HK-2 (cell line): ENCODE data around the gene HK1.

Experiments
- DNase-seq: peaks from one replicate; pipeline ENCODE4 v3.0.0-alpha.2; 2018; ENCODE audit not compliant: unreplicated experiment

HK1 gene

DNA sequence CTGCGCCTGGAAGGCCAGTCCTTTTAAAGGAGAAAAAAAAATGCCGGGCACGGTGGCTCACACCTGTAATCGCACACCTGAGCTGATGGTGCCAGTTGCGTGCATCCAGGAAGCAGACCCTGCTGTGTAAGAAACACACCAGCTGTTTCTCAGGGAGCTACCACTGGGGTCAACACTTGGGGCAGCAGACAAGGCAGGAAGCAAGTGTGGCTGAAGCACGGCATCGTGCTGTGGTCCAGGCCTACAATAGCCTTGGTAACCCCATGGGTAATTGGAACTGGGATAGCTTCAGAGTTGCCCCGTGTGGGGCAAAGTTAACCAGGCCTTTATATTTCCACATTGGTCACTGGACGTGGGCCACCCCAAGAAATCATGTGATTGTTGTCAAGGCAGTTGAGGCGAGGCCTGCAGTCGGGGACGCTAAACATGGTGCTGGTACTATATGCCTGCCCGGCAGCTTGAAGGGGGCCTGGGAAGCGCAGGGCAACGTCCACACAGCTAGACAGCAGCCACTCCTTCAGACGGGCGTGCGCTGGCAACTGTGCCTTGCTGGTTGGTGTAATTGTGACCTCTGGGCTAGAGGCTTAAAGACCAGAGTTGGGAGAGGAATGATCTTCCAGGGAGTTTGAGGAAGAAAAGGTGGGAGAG is 140.9 kb downstream of the HK1 start:
- no peak for DNase-seq

DNA sequence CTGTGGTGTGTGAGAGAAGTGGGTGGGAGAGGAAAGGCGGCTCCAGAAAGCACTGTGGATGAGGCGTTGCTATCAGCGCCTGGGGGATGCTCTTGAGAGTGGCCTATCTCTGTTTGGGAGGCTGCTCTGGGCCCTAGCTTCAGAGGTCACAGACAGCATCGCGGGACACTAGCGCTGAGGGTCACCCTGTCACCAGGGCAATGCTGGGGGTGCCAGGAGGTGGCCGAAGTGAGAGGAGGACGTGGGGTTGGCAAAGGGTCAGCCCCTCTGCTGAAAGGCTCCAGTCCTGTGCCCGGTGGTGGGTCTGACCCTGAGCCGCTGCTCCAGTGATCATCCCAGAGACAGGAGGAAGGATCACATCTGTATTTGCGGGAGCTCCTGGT is 141.4 kb downstream of the HK1 start:
- no peak for DNase-seq

DNA sequence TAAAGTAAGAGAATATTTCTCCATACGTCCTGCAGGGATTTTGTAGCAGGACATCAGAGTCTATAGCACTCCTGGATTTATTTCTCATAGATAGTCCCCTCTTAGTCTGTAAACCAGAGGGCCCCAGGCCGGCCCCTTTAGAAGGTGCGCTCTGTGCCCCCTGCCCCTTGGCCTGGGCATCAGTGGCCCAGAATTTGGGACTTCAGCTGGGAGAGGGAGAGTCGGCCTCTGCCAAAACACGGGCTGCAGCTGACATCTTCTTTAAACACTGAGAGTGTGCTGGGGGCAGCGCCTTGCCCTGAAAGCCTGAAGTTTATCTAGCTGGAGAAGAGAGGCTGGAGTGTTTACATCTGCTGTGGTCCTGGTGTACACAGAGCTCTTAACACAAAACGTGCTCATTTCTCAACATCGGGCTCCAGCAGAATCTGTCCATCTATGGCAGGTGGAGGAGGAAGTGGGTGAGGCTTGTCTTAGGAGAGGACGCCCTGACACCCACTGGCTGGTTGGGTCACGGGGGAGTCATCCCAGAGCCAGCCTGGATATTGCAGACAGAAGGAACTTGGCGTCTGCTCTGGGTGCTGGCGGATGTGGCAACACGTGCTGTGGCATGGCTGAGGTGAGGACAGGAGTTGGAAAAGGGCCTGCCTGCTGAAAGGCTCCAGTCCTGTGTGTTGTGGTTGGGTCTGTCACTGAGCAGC is 143.5 kb downstream of the HK1 start:
- no peak for DNase-seq

DNA sequence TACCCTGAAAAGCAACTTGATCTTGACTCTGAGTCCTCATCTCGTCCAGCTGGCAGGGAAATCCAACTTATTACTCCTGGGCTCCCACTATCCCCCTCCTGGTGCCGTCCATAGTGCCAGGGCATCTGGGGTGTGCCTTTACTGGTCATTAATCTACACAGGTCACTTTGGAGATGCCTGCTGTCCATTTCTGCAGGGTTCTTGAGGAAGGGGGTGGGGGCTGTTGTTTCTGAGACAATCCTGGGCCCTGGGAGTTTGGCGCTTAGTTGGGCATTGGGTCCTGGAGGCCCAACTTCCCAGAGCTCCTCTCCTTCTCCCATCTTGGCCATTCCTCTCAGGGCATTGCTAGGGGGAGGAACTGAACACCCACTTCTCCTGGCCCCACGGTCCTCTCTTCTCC is 144.4 kb downstream of the HK1 start:
- no peak for DNase-seq

DNA sequence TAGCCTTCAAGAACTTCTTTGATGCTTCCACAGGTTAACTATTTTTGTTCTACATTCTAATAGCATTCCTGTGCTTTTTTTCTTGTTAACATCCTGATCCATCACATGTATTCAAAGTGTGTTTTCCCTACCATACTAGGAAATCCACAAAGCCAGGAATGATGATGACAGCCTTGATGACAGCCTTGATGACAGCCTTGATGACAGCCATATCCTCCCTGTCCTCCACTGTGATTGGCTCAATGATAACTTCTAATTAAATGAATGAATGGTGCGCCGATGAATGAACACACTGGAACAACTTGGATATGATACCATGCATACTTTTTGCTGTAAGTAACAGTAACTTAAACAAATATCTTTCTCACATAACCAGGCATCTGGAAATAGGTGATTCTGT is 146.7 kb downstream of the HK1 start:
- DNase-seq: no peak

DNA sequence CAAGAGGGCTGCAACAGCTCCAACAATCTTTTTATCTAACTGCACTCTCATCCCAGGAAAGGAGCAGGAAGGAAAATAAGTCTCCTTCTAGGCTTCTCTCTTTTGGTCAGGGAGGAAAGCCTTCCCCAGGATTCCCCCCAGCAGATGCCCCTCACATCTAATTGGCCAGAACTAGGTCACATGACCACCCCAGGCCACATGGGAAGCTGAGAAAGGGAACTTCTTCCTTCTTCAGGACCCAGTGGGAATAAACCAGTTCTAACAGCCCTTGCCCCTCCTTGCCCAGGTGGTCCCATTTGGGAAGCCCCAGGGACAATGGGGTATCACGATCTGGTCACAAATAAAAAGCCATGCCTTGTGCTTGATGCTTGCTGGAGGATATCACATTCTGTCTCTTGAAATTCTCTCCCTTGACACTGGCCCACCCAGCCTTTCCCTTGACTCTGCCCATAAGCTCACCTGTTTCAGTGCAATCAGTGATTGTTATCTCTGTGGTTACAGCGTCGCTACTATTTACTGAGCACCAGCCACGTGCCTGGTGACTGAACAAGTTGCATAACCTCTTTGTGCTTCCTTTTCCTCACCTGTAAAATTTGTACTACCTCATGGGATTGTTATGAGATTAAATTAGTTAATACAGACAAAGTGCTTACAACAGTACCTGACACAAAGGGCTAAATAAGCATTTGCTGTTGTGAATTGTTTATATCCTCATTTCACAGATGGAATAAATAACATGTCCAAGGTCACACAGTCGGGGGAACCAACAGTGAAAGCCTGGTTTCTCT is 147.4 kb downstream of the HK1 start:
- no peak for DNase-seq

DNA sequence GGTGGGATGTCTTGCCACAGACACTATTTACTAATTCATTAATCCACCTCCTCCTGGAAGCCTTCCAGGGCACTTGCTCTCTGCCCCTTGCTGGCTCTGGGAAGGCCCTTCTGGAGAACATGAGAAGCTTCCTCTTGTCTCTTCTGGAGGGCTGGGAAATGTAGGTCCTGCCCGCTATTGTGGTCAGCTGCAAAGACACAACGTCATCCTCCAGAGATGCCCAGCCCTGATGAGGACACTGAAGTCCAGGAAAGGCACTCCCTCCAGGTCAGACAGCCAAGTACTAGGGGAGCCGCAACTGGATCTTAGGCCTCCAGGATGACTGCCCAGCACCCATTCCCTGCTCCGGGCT is 148.1 kb downstream of the HK1 start:
- no peak for DNase-seq

DNA sequence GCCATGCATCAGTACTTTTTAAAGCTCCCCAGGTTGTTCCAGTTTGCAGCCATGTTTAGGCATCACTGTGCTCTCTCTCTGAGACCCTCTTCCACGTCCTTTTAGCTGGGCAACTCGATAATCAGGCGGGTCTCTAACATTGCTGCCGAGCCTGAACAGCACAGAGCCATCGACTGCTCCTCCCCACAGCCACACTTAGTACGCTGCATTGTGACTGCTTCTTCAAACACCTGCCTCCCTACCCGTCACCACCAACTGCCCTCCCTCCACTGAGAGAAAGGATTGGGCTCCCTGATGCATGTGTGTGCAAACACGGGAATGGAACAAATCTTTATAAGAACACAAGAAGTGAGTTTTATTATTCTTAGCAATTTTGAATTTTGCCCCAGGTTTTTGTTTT is 149.9 kb downstream of the HK1 start:
- DNase-seq: no peak

DNA sequence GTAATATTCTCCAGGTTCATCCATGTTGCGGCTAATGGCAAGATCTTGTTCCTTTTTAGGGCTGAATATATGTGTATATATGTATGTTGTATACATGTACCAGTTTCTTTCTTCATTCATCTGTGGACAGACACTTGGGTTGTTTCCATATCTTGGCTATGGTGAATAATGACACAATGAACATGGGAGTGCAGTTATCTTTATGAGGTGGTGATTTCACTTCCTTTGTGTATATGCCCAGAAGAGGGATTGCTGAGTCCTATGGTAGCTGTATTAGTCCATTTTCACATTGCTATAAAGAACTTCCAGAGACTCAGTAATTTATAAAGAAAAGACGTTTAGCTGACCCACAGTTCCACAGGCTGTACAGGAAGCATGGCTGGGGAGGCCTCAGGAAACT is 155.9 kb downstream of the HK1 start:
- no peak for DNase-seq

DNA sequence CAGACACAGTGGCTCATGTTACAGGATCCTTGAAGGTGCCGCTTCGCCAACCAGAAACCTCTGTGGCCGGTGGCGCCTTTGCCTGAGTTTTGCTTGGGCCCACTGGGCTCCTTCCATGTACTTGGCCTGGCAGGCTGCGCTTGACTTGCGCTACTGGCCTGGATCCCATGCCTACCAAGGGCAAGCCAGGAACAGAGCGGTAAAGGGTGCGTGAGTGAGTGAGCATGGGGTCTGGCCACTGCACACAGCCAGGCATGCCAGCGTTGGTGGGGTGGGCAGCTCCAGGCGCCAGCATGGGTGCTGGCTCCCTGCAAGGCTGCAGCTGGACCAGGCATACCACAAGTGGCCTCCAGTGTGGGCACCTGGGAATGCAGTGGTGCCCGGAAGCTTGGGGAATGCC is 156.6 kb downstream of the HK1 start:
- no peak for DNase-seq

DNA sequence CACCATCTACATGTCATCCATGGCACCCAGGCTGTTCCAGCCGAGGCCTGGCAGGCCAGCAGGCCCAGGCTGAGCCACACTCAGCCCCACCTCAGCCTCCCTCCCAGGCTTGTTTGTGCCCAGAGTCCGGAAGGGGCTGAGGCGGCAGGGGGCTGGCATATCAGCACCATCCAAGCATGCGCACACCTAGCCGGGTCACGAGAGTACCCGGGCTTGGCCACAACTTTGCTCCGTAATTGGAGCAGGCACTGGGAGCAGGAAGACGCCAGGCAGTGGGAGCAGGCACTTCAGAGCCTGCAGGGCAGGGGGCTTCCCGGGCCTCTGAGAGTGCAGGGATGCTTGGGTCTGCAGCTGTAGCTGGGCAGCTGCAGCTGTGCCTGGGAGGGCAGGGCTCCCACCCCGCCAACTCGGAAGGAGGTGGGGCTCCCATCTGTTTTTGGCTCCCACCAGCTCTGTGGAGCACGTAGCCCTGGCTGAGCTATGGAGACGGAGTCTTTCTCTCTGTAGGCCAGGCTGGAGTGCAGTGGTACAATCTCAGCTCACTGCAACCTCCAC is 157.7 kb downstream of the HK1 start:
- no peak for DNase-seq

DNA sequence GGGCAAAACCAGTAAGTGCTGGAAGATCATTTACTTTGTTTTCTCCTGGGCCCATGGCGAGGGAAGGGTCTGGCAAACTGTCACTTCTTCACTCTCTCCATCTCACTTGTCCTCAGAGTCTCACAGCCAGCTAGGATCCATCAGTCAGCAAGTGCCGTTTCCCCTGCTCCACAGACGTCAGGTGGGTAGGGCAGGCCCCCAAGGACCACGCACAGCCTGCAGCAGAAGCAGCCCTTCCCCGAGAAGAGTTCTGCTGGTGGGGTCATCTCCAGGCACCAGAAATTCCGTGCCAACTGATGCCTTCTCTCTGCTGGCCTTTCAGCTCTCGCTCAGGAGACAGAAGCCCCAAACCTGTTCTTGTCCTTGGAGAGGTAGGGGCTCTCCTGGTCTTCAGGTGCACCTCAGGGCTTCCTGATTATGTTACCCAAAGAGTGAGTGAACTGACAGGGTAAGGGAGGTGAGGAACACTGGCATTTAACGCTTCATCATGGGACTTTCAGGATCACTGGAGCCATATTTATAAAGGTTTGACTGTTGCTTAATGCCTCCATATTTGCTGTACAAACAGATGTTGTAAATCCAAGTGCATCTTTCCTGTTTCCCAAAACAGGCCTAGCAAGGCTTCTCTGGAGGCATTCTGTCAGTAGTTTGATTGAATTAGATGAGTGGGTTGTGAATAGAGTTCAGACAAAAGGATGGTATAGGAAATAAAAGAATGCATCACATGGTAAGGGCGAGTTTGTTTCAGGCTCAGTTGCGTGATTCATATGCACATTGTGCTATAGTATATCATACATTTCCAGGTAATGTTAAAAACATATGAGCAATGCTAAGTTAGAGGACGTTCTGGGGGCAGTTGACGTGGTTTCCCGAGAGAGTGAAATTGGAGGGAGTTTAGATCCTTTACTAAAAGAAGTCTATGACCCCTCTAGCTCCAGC is 159.3 kb downstream of the HK1 start:
- no peak for DNase-seq

DNA sequence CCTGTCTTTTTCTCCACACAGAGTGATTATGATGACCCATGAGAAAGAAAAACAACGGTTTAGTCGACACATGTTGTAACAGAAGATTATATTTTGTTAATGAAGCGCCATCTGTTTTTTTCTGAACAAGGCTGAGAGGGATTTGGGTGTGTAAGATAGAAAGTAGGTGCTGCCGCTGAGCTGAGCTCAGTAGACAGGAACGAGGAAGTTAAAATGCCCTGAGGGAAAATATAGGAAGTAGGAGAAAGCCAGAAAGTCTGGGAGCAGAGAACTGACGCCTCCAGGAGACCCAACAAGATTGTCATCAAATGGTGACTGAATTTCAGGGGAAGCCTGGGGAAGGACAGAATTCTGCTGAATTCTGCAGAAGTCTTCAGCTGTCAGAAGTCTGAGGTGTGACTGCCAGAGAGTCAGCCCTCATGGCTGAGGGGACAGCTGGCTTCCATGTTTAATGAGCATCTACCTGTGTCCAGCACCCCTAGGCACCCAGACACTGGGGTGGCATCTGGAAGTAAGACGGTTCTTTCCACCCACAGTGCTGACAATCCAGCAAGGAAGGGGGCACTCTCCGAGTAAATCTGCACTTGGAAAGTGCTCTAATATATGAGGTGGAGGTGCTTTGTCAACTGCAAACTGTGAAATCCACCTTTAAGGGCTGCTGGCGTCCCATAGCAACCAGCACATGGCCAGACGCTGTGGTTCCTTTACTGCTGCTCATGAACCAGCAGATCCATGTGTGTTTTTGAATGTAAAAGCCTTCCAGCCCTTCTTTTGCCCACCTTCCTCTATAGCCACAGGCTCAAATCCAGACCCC is 160.4 kb downstream of the HK1 start:
- DNase-seq: no peak

DNA sequence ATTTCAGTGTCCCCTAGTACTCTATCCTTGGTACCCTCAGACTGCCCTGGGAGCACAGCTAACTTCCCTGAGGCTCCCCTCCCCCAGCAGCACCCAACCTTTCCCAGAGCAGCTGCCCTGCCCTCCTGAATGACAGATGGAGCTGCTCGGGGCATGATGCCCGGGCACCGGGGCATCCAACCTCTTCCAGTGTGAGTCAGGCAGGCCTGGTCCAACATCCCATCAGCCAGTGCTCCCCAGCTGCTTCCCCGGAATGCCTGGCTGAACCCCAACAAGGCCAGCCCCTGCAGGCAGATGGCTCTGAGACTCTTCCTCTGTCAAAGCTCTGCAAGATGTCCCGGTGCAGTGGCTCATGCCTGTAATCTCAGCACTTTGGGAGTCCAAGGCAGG is 161.0 kb downstream of the HK1 start:
- no peak for DNase-seq

DNA sequence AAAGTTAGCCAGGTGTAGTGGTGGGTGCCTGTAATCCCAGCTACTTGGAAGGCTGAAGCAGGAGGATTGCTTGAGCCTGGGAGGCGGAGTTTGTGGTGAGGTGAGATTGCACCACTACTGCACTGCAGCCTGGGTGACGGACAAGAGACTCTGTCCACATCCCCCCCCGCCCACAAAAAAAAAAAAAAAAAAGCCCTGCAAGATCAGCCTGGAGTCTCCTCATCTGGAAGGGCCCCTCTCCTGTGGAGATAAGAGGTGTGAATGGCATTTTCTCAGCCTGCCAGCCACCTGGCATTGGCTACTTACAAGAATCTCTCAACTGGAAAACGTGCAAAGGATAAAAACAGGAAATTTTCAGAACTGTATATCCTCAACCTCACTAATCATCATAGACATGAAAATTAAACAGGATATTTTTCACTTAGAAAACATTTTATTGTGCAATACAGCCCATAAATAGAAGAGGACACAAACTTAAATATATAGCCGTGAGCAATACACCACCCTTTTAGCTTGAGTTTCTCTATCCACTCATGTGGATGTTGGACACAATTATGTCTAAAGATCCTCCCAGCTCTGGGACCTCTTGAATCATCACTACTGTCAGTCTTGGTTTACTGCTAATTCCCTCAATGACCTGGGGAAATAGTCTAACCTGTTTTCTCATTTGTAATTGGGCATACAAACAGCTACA is 161.7 kb downstream of the HK1 start:
- DNase-seq: peak; percentile 67

DNA sequence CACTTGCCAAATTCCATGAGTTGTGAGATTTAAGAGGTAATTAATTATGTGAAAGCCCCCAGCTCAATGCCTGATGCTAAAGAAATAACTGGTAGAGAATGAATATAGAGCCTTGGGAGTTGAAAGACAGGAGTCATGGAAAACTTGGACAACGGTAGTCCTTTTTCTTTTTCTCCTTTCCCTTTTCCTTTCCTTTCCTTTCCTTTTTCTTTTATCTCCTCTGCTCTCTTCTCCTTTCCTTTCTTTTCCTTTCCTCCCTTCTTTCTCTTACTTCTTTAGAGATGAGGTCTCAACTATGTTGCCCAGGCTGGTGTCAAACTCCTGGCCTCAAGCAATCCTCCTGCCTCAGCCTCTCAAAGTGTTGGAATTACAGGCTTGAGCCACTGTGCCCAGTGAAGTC is 165.1 kb downstream of the HK1 start:
- DNase-seq: no peak

DNA sequence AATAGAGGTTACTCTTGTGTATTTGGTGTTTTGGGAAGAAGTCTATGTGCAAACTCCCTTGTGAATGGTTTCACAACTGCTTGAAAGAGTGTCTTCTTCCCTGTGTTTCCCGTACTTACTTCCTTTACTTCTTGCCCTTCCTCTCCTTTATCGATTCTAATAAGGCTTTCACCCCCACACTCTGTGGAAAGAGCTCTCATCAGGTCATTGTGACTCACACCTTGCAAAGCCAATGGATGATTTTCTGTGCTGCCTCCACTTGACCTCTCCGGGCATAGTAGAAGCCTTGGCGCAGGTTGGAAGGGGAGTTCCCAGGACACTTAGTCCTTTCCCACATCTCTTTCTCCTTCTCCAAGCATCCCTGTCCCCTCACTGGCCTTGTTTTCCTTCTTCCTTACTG is 166.7 kb downstream of the HK1 start:
- DNase-seq: peak; percentile 62

DNA sequence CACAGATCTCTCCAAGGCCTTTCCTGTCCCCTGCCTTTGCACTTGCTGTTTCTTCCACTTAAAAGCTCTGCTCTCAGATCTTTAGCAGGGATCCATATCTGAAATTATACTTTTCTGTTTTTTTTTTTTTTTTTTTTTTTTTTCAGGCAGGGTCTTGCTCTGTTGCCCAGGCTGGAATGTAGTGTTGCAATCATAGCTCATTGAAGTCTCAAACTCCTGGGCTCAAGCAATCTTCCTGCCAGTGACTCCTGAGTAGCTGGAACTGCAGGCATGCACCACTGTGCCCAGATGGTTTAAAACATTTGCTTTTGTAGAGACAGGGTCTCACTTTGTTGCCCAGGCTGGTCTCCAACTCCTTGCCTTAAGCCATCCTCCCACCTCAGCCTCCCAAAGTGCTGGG is 167.9 kb downstream of the HK1 start:
- no peak for DNase-seq

DNA sequence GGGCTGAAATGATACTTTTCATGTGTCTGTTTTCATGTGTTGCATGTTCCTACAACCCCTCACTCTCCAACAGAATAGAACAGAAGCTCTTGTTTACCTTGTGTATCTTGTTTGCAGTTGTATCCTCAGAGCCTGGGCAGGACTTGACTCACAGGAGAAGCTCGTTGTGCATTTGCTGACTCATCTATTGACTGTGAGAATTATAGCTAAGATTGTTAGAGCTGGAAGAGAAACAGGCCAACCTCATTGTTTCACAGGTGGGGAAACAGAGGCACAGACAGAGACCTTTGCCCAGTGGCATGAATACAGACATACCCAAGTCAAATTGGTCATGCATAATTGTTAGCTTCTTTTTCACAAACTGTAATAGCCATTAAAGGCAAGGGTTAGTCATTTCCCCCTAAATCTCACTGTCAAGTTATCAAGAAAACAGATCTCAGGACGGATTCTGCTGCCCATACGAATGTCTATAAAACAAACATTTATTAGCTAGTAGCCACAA is 168.4 kb downstream of the HK1 start:
- DNase-seq: no peak

DNA sequence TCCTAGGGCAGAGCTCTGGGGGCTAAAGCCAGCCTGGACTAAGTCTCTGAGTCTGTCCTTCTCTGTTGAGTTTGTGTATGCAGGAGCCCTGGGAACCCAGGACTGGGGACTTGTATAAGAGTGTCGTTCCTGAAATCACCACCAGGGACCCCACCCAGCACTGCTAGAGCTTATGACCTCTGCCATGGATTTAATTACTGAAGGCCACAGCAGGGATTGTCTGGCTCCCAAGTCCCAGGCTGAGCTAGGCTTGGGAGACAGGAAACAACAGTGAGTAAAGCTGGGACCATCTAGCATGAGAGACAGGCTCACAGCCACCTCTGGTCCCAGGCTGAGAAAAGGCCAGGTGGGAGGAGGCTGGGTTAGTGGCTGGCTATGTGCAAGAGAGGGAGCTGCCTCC is 171.5 kb downstream of the HK1 start:
- peak; percentile 71 for DNase-seq
